A673 (cell line): ENCODE data around the gene NYNRIN. TPM values are rescaled to one million over a fixed set of nuclear protein-coding genes. Genes with fewer than 3 reads are reported as not detected.

Source experiments
- BruUV-seq: library from RNA; stranded (reverse); fragments of 400-500 nt; replicated peaks from 2 replicates; lab custom pipeline; 2021; lab: Mats Ljungman, UMichigan
- CTCF ChIA-PET: fragments of 300-600 bp; sonication (Branson Sonifier 250); formaldehyde crosslinking; loops from one replicate; lab custom pipeline; 2022; ENCODE audit warnings: antibody characterized with exemption; lab: Charles Lee
- POLR2A ChIA-PET: fragments of 300-600 bp; sonication (Branson Sonifier 250); formaldehyde crosslinking; loops from one replicate; lab custom pipeline; 2022; ENCODE audit warnings: antibody characterized with exemption; ENCODE audit not compliant: low non-redundant PET; lab: Charles Lee
- DNase-seq: peaks from one replicate; pipeline ENCODE4 v3.0.0-alpha.2; 2015; ENCODE audit warnings: low spot score
- H3K27ac ChIP-seq: fragments of 200-600 bp; sonication (generic); 2 replicates; pipeline ENCODE4 v1.5.1; 2016; ENCODE audit warnings: mixed run types, low read depth, mild to moderate bottlenecking, mixed read lengths, antibody characterized with exemption, low read length; ENCODE audit not compliant: poor library complexity, severe bottlenecking
- H3K27me3 ChIP-seq: fragments of 200-600 bp; sonication (generic); replicated peaks from 2 replicates; pipeline ENCODE4 v1.6.1; 2017; ENCODE audit warnings: mixed run types, low read depth, mild to moderate bottlenecking, mixed read lengths, antibody characterized with exemption, low read length; ENCODE audit not compliant: insufficient read depth, poor library complexity
- H3K36me3 ChIP-seq: fragments of 200-600 bp; sonication (generic); 2 replicates; pipeline ENCODE4 v1.6.1; 2016; ENCODE audit warnings: mixed run types, mild to moderate bottlenecking, mixed read lengths, antibody characterized with exemption, low read length; ENCODE audit not compliant: insufficient read depth, poor library complexity, severe bottlenecking
- H3K4me1 ChIP-seq: fragments of 200-600 bp; sonication (generic); 2 replicates; pipeline ENCODE4 v1.6.1; 2017; ENCODE audit warnings: mixed run types, mild to moderate bottlenecking, mixed read lengths, antibody characterized with exemption, low read length; ENCODE audit not compliant: insufficient read depth, poor library complexity, severe bottlenecking
- H3K4me3 ChIP-seq: fragments of 200-600 bp; sonication (generic); 2 replicates; pipeline ENCODE4 v1.5.1; 2016; ENCODE audit warnings: low read depth, mixed run types, mild to moderate bottlenecking, mixed read lengths, low read length; ENCODE audit not compliant: poor library complexity, severe bottlenecking
- H3K9me3 ChIP-seq: fragments of 200-600 bp; sonication (generic); 2 replicates; pipeline ENCODE4 v1.6.1; 2016; ENCODE audit warnings: mixed run types, low read depth, mild to moderate bottlenecking, mixed read lengths, antibody characterized with exemption, low read length; ENCODE audit not compliant: poor library complexity, severe bottlenecking
- EZH2 ChIP-seq: fragments of 200-600 bp; sonication (generic); IDR thresholded peaks from 2 replicates; pipeline ENCODE4 v1.6.1; 2017; ENCODE audit warnings: borderline replicate concordance, low read depth, mild to moderate bottlenecking, mixed read lengths, antibody characterized with exemption, low read length; ENCODE audit not compliant: poor library complexity, severe bottlenecking
- intact Hi-C: fragments of 100-400 bp; cut with micrococcal nuclease; formaldehyde crosslinking; loops from one replicate; pipeline ENCODE4 v1.10.0; 2022; ENCODE audit not compliant: unreplicated experiment
- total RNA-seq: library from RNA; stranded (reverse); gene quantifications from 2 replicates; pipeline ENCODE4 v1.2.3, GENCODE V29; 2021
- TF ChIP-seq, protein P1 (sequence below): fragments of 300-800, 200-600 bp; sonication (generic); conservative IDR thresholded peaks from 2 replicates; pipeline ENCODE4 v1.5.1; 2017; ENCODE audit warnings: low read depth, mild to moderate bottlenecking, antibody characterized with exemption, low read length, moderate library complexity, mixed read lengths

Gene NYNRIN
- total RNA-seq, 1 experiment from 2014 or later: 8.6 TPM

DNA sequence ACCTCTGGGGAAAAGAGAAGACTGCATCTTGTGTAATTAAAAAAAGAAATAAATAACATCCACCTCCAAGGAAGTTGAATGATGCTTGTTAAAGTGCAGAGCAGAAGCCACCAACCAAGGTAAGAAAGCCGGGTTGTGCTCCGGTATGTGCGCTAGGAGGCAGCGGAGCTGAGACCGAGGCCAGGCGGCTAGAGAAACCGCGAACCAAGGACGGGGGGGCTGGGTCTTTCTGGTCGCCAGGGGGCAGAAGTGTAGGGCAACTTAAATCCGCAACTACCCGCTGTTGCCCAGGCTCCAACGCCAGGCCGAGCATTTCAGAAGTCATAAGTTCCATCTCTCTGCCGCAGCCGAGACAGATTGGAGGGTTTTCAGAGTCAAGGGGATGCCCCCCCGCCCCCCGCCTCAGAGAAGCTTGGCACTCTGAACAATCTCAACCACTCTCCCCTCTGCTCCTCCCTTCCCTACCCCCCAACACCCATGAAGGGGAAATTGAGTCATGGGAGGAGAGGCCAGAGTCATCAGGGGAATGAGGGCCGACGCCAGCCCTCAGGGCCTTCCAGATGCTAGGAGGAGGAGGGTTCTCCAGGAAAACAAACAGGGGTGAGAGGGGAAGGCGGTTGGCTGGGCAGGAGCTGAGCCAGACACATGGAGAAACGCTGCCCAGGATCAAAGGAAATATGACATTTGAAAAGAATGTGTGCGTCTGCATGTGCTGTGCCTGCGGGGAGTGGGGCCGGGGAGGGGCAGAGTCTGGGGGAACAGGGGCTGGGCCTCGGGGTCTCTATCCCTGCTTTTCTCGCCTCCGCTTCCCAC lies 33.0 kb upstream of the NYNRIN start:
- no peaks in the 10 kb centered on the region for H3K36me3 ChIP-seq
- peaks cover 12% of the 10 kb centered on the region for H3K4me1 ChIP-seq
- H3K9me3 ChIP-seq: no peaks in the 10 kb centered on the region
- TSS peak; percentile 89 for BruUV-seq
- TF ChIP-seq, protein P1, sequence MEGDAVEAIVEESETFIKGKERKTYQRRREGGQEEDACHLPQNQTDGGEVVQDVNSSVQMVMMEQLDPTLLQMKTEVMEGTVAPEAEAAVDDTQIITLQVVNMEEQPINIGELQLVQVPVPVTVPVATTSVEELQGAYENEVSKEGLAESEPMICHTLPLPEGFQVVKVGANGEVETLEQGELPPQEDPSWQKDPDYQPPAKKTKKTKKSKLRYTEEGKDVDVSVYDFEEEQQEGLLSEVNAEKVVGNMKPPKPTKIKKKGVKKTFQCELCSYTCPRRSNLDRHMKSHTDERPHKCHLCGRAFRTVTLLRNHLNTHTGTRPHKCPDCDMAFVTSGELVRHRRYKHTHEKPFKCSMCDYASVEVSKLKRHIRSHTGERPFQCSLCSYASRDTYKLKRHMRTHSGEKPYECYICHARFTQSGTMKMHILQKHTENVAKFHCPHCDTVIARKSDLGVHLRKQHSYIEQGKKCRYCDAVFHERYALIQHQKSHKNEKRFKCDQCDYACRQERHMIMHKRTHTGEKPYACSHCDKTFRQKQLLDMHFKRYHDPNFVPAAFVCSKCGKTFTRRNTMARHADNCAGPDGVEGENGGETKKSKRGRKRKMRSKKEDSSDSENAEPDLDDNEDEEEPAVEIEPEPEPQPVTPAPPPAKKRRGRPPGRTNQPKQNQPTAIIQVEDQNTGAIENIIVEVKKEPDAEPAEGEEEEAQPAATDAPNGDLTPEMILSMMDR: peak; percentile 65
- no peak for TF ChIP-seq EZH2
- DNase-seq: peak; percentile 77
- CTCF ChIA-PET: interaction anchor here (0.7 to 2.1 kb wide), 3 partner anchors 64 to 71 kb away, joined by 3 to 14 read pairs (median 4); partner anchors contain the start of genes CBLN3 and KHNYN
- no peaks in the 10 kb centered on the region for H3K27me3 ChIP-seq
- intact Hi-C loops: loop anchor here (2.0 to 5.0 kb wide), 2 partner anchors 46 to 65 kb away; no protein-coding TSS in a partner anchor
- H3K4me3 ChIP-seq: peak overlapping the region; percentile 95
- H3K27ac ChIP-seq: peak overlapping the region; percentile 91
- POLR2A ChIA-PET: interaction anchor here (0.7 kb wide), 1 partner anchor 74 kb away, joined by 16 read pairs; no protein-coding TSS in a partner anchor

DNA sequence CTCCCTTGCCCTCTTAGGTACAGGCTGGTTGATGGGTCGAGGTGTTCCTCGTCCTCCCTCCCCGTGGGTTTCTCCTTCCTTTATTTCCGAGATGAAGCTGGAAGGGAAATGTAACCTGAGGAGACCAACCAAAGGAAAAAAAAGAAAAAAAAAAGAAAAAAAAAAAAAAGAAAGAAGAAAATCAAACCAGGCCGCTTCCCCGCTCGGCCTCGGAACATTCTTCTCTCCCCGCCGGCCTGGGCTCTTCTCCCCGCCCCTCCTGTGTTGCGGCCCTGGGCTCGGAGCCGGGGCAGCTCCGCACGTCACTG lies 32.4 kb upstream of the NYNRIN start:
- H3K27me3 ChIP-seq: no peaks in the 10 kb centered on the region
- peak overlapping the region; percentile 95 for H3K4me3 ChIP-seq
- H3K27ac ChIP-seq: peak overlapping the region; percentile 91
- H3K9me3 ChIP-seq: no peaks in the 10 kb centered on the region
- BruUV-seq: no TSS peak
- intact Hi-C loops: loop anchor here (5.0 kb wide), 1 partner anchor 46 kb away; no protein-coding TSS in a partner anchor
- no peaks in the 10 kb centered on the region for H3K36me3 ChIP-seq
- DNase-seq: no peak
- peaks cover 12% of the 10 kb centered on the region for H3K4me1 ChIP-seq
- ChIA-PET POLR2A (interaction anchor here (0.7 kb wide), 1 partner anchor 74 kb away, joined by 16 read pairs; no protein-coding TSS in a partner anchor), CTCF (interaction anchor here (0.7 to 2.1 kb wide), 3 partner anchors 63 to 389 kb away, joined by 4 to 14 read pairs (median 4); partner anchors contain the start of genes CBLN3 and KHNYN)
- no peak for TF ChIP-seq EZH2
- TF ChIP-seq, protein P1: no peak

DNA sequence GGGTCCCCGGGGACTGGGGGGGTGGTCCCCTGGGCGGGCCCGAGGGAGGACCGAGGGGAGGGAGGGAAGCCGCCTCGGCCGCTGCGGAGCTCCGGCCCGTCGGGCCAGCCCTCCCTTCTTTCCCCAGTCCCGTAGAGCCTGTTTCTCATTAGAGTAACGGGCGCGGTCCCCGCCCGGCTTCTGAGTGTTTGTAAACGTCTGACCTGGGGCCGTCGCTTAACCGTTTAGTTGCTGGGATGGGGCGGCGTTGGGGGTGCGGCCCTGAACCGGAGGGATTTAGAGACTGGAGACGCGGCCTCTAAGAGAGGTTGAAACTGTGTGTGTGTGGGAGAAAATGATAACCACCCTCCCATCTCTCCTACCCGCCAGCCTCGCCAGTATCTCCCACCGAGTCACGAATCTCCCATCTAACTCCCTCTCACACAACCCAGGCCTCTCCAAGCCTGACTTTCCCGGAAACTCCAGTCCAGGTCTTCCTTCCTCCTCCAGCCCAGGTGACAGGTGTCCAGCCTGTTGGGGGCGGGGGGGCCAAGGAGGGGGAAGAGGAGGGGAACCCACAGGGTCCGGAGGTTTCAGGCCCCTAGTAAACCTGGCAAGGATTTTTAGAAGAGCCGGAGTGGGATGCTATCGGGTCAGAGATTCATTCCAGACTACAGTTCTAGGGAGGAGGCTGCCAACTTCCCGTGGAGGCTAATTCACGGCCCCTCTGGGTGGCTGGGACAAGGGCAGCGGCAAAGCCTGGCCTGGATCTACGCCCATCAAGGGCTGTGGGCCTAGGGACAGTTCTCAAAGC lies 31.9 kb upstream of the NYNRIN start:
- TF ChIP-seq, protein P1: no peak
- TF ChIP-seq EZH2: no peak
- CTCF ChIA-PET: interaction anchor here (0.7 to 2.1 kb wide), 3 partner anchors 63 to 389 kb away, joined by 4 to 14 read pairs (median 4); partner anchors contain the start of genes CBLN3 and KHNYN
- H3K4me1 ChIP-seq: peaks cover 12% of the 10 kb centered on the region
- no peaks in the 10 kb centered on the region for H3K9me3 ChIP-seq
- H3K36me3 ChIP-seq: no peaks in the 10 kb centered on the region
- H3K27me3 ChIP-seq: no peaks in the 10 kb centered on the region
- BruUV-seq: no TSS peak
- peak overlapping the region; percentile 91 for H3K27ac ChIP-seq
- DNase-seq: peak; percentile 96
- H3K4me3 ChIP-seq: peak overlapping the region; percentile 95
- POLR2A ChIA-PET: no interaction called here
- intact Hi-C loops: loop anchor here (1.0 to 5.0 kb wide), 3 partner anchors 31 to 45 kb away; no protein-coding TSS in a partner anchor
